ENCODE measurements around the gene RASD2. TPM values are rescaled to one million over a fixed set of nuclear protein-coding genes. Genes with fewer than 3 reads are reported as not detected.

The RASD2 gene
- total RNA-seq, 2 donors from 2014 or later: 4.2 to 10.2 TPM

GRCh38 chr22:35594686-35595085 is 54.1 kb downstream of the RASD2 start:
- DNase-seq: no peak
- H3K4me1 ChIP-seq: no peaks in the 10 kb centered on the region
- intact Hi-C loops (cut with DNase I): no loop called here
- H3K27ac ChIP-seq: no peak overlapping the region
- H3K27me3 ChIP-seq: no peaks in the 10 kb centered on the region
- no peaks in the 10 kb centered on the region for H3K9me3 ChIP-seq
- TF ChIP-seq CTCF (IDR thresholded peaks at IDR 0.05): no peak
- H3K36me3 ChIP-seq: no peaks in the 10 kb centered on the region
- no peak overlapping the region for H3K9ac ChIP-seq (ENCODE audit: low read depth in 2 of 2, low read length in 2 of 2)
- H3K4me3 ChIP-seq: no peak overlapping the region

GRCh38 chr22:35596821-35597220 is 56.2 kb downstream of the RASD2 start:
- TF ChIP-seq CTCF (IDR thresholded peaks at IDR 0.05): no peak
- H3K9ac ChIP-seq (ENCODE audit: low read depth in 2 of 2, low read length in 2 of 2): no peak overlapping the region
- H3K4me3 ChIP-seq: no peak overlapping the region
- intact Hi-C loops (cut with DNase I): no loop called here
- DNase-seq: no peak
- H3K36me3 ChIP-seq: no peaks in the 10 kb centered on the region
- no peaks in the 10 kb centered on the region for H3K9me3 ChIP-seq
- no peaks in the 10 kb centered on the region for H3K4me1 ChIP-seq
- H3K27ac ChIP-seq: no peak overlapping the region
- H3K27me3 ChIP-seq: no peaks in the 10 kb centered on the region

GRCh38 chr22:35597692-35598395 is 57.2 kb downstream of the RASD2 start:
- TF ChIP-seq CTCF (IDR thresholded peaks at IDR 0.05): no peak
- no peak for DNase-seq
- intact Hi-C loops (cut with DNase I): no loop called here

GRCh38 chr22:35598396-35598710 is 57.7 kb downstream of the RASD2 start:
- Histone ChIP-seq H3K9ac (ENCODE audit: low read depth in 2 of 2, low read length in 2 of 2) (no peak overlapping the region), H3K9me3 (no peaks in the 10 kb centered on the region), H3K4me1 (no peaks in the 10 kb centered on the region), H3K36me3 (no peaks in the 10 kb centered on the region), H3K4me3 (no peak overlapping the region), H3K27ac (no peak overlapping the region), H3K27me3 (no peaks in the 10 kb centered on the region)
- TF ChIP-seq CTCF (IDR thresholded peaks at IDR 0.05): no peak
- DNase-seq: no peak
- intact Hi-C loops (cut with DNase I): no loop called here

More at GRCh38 chr22:35597692-35598395, 57.2 kb downstream of the RASD2 start:
- Histone ChIP-seq H3K9ac (ENCODE audit: low read depth in 2 of 2, low read length in 2 of 2) (no peak overlapping the region), H3K36me3 (no peaks in the 10 kb centered on the region), H3K4me3 (no peak overlapping the region), H3K27me3 (no peaks in the 10 kb centered on the region), H3K4me1 (no peaks in the 10 kb centered on the region), H3K27ac (no peak overlapping the region), H3K9me3 (no peaks in the 10 kb centered on the region)

GRCh38 chr22:35599364-35599763 is 58.7 kb downstream of the RASD2 start:
- no peaks in the 10 kb centered on the region for H3K4me1 ChIP-seq
- no peak for DNase-seq
- no peak overlapping the region for H3K4me3 ChIP-seq
- intact Hi-C loops (cut with DNase I): no loop called here
- H3K27ac ChIP-seq: no peak overlapping the region
- no peaks in the 10 kb centered on the region for H3K36me3 ChIP-seq
- H3K27me3 ChIP-seq: no peaks in the 10 kb centered on the region
- no peak for TF ChIP-seq CTCF (IDR thresholded peaks at IDR 0.05)
- H3K9me3 ChIP-seq: no peaks in the 10 kb centered on the region
- H3K9ac ChIP-seq (ENCODE audit: low read depth in 2 of 2, low read length in 2 of 2): no peak overlapping the region
